ENCODE measurements around the gene TNFSF18. TPM values are rescaled to one million over a fixed set of nuclear protein-coding genes. Genes with fewer than 3 reads are reported as not detected.

TNFSF18 gene
- total RNA-seq, 1 donor from 2014 or later = 0.58 TPM

GRCh38 chr1:173049322-173049633, 1.5 kb downstream of the TNFSF18 start:
- no peak for DNase-seq (ENCODE audit: extremely low spot score, unreplicated experiment)
- peaks cover 14% of the 10 kb centered on the region for H3K4me1 Mint-ChIP-seq (ENCODE audit: unreplicated experiment)
- no peak overlapping the region for H3K4me3 Mint-ChIP-seq
- no peaks in the 10 kb centered on the region for H3K9me3 Mint-ChIP-seq
- H3K27ac Mint-ChIP-seq = no peak overlapping the region
- no peaks in the 10 kb centered on the region for H3K36me3 Mint-ChIP-seq
- TF ChIP-seq CTCF (conservative IDR thresholded peaks at IDR 0.05) = no peak
- H3K27me3 Mint-ChIP-seq = no peaks in the 10 kb centered on the region

DNA sequence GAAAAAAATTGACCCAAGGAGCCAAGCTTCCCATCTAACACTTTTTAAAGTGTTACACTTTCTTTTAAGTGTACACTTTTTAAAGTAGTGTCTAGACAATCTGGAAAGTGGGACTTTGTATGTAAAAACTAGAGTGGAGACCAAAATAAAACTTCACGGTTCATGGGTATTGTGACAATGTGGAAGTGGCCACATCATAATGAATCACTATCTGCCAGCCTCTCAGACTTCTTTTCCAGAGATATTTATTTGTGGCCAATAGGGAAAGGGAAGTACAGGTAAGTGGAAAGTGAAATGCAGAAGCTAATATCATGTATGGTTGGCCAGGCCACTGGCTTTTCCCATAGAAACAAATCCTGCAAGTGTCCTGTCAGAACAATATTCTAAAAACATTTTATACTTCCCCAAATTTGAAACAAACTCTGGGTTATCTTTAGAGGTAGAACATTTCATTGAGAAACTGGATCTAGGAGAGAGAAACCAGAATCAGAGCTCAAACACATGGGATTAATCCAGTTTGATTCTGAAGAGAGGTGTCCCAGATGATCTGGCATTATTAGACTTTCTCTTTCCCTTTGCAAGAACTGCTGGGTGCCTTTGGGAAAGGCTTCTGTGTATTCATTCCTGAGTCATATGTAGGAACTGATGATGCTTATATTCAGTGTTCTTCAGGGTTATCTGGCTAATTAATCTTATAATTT, 2.0 kb downstream of the TNFSF18 start:
- Mint-ChIP-seq H3K4me3 (no peak overlapping the region), H3K9me3 (no peaks in the 10 kb centered on the region), H3K36me3 (no peaks in the 10 kb centered on the region), H3K4me1 (ENCODE audit: unreplicated experiment) (peaks cover 14% of the 10 kb centered on the region), H3K27me3 (no peaks in the 10 kb centered on the region), H3K27ac (no peak overlapping the region)
- DNase-seq (ENCODE audit: extremely low spot score, unreplicated experiment) = no peak
- no peak for TF ChIP-seq CTCF (conservative IDR thresholded peaks at IDR 0.05)

- H3K27ac Mint-ChIP-seq = no peak overlapping the region
- no peak for DNase-seq (ENCODE audit: extremely low spot score, unreplicated experiment)
Measured at GRCh38 chr1:173044656-173045055, 6.1 kb downstream of the TNFSF18 start.

DNA sequence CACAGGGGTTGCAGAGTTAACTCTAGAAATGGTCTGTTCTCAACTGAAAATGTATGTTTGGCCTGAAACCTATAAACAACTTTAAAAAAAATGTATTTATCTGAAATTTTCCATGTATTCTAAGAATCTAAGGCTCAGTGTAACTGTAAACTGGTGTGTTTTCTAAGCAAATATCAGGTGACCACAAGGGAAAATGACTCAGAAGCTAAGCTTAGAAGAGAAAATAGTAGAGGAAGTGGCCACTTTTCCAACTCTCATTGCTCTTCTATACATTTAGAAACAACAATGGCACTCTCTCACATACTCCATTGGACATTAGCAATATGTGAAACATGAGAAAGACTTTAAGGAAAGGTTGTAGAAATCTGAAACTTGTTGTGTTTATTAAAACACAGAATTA, 7.5 kb downstream of the TNFSF18 start:
- no peak overlapping the region for H3K27ac Mint-ChIP-seq
- H3K9me3 Mint-ChIP-seq = no peaks in the 10 kb centered on the region
- H3K36me3 Mint-ChIP-seq = no peaks in the 10 kb centered on the region
- no peaks in the 10 kb centered on the region for H3K4me1 Mint-ChIP-seq (ENCODE audit: unreplicated experiment)
- TF ChIP-seq CTCF (conservative IDR thresholded peaks at IDR 0.05) = no peak
- DNase-seq (ENCODE audit: extremely low spot score, unreplicated experiment) = no peak
- no peak overlapping the region for H3K4me3 Mint-ChIP-seq
- no peaks in the 10 kb centered on the region for H3K27me3 Mint-ChIP-seq

More at GRCh38 chr1:173044656-173045055, 6.1 kb downstream of the TNFSF18 start:
- no peak for TF ChIP-seq CTCF (conservative IDR thresholded peaks at IDR 0.05)
- H3K4me3 Mint-ChIP-seq = no peak overlapping the region
- H3K9me3 Mint-ChIP-seq = no peaks in the 10 kb centered on the region
- no peaks in the 10 kb centered on the region for H3K27me3 Mint-ChIP-seq
- no peaks in the 10 kb centered on the region for H3K4me1 Mint-ChIP-seq (ENCODE audit: unreplicated experiment)
- no peaks in the 10 kb centered on the region for H3K36me3 Mint-ChIP-seq

DNA sequence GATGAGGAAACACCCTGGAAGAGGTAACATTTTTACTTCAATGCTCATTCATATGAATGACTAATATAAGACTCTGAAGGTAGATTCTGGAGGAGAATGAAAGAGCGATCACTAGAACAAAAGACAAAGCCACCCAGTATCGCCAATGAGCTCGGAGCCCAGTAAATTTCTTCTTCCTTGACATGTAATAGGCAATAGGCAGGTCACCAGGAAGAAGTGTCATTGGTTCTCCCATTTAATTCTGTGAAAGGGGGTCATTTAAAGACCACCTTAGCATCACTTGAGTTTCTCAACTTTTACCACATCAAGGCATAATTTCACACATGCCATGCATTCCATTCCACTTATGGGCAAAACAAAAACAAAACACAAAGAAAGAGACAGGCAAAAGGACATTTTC, 7.9 kb downstream of the TNFSF18 start:
- H3K27ac Mint-ChIP-seq = no peak overlapping the region
- H3K27me3 Mint-ChIP-seq = no peaks in the 10 kb centered on the region
- no peaks in the 10 kb centered on the region for H3K4me1 Mint-ChIP-seq (ENCODE audit: unreplicated experiment)
- H3K4me3 Mint-ChIP-seq = no peak overlapping the region
- DNase-seq (ENCODE audit: extremely low spot score, unreplicated experiment) = no peak
- H3K36me3 Mint-ChIP-seq = no peaks in the 10 kb centered on the region
- H3K9me3 Mint-ChIP-seq = no peaks in the 10 kb centered on the region
- TF ChIP-seq CTCF (conservative IDR thresholded peaks at IDR 0.05) = no peak

DNA sequence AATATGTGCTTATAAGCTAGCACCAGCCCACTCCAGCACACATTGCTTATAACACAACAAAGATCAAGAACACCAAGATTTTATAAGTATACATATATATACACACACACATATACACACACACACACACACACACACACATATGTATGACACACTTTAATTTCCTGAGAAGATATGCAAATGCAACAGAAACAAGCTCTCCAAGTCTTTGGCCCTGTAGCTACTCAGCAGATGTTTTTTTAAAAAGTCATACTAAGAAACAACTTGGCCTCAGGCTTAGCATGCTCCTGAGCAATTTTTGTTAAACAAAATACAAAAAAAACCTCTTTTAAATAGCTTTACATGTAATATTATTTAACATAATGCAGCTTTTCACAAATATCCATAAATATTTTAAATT, 11.1 kb downstream of the TNFSF18 start:
- H3K36me3 Mint-ChIP-seq = no peaks in the 10 kb centered on the region
- no peaks in the 10 kb centered on the region for H3K4me1 Mint-ChIP-seq (ENCODE audit: unreplicated experiment)
- no peaks in the 10 kb centered on the region for H3K9me3 Mint-ChIP-seq
- no peak overlapping the region for H3K4me3 Mint-ChIP-seq
- no peak overlapping the region for H3K27ac Mint-ChIP-seq
- no peak for DNase-seq (ENCODE audit: extremely low spot score, unreplicated experiment)
- TF ChIP-seq CTCF (conservative IDR thresholded peaks at IDR 0.05) = no peak
- no peaks in the 10 kb centered on the region for H3K27me3 Mint-ChIP-seq

Measured in type B pancreatic cell (in vitro differentiated cells).